A673 (cell line): ENCODE results near the gene CLTCL1. TPM values are rescaled to one million over a fixed set of nuclear protein-coding genes. Genes with fewer than 3 reads are reported as not detected.
"Not testable (repeated sequence)": the region's sequence is repeated elsewhere in the genome, so short reads cannot be mapped to it uniquely, and the experiment has no call there.

Source experiments
- BruUV-seq: library from RNA; stranded (reverse); fragments of 400-500 nt; replicated peaks from 2 replicates; lab custom pipeline; 2021; lab: Mats Ljungman, UMichigan
- CTCF ChIA-PET: fragments of 300-600 bp; sonication (Branson Sonifier 250); formaldehyde crosslinking; loops from one replicate; lab custom pipeline; 2022; ENCODE audit warnings: antibody characterized with exemption; lab: Charles Lee
- POLR2A ChIA-PET: fragments of 300-600 bp; sonication (Branson Sonifier 250); formaldehyde crosslinking; loops from one replicate; lab custom pipeline; 2022; ENCODE audit warnings: antibody characterized with exemption; ENCODE audit not compliant: low non-redundant PET; lab: Charles Lee
- DNase-seq: peaks from one replicate; pipeline ENCODE4 v3.0.0-alpha.2; 2015; ENCODE audit warnings: low spot score
- H3K27ac ChIP-seq: fragments of 200-600 bp; sonication (generic); 2 replicates; pipeline ENCODE4 v1.5.1; 2016; ENCODE audit warnings: mixed run types, low read depth, mild to moderate bottlenecking, mixed read lengths, antibody characterized with exemption, low read length; ENCODE audit not compliant: poor library complexity, severe bottlenecking
- H3K27me3 ChIP-seq: fragments of 200-600 bp; sonication (generic); replicated peaks from 2 replicates; pipeline ENCODE4 v1.6.1; 2017; ENCODE audit warnings: mixed run types, low read depth, mild to moderate bottlenecking, mixed read lengths, antibody characterized with exemption, low read length; ENCODE audit not compliant: insufficient read depth, poor library complexity
- H3K36me3 ChIP-seq: fragments of 200-600 bp; sonication (generic); 2 replicates; pipeline ENCODE4 v1.6.1; 2016; ENCODE audit warnings: mixed run types, mild to moderate bottlenecking, mixed read lengths, antibody characterized with exemption, low read length; ENCODE audit not compliant: insufficient read depth, poor library complexity, severe bottlenecking
- H3K4me1 ChIP-seq: fragments of 200-600 bp; sonication (generic); 2 replicates; pipeline ENCODE4 v1.6.1; 2017; ENCODE audit warnings: mixed run types, mild to moderate bottlenecking, mixed read lengths, antibody characterized with exemption, low read length; ENCODE audit not compliant: insufficient read depth, poor library complexity, severe bottlenecking
- H3K4me3 ChIP-seq: fragments of 200-600 bp; sonication (generic); 2 replicates; pipeline ENCODE4 v1.5.1; 2016; ENCODE audit warnings: low read depth, mixed run types, mild to moderate bottlenecking, mixed read lengths, low read length; ENCODE audit not compliant: poor library complexity, severe bottlenecking
- H3K9me3 ChIP-seq: fragments of 200-600 bp; sonication (generic); 2 replicates; pipeline ENCODE4 v1.6.1; 2016; ENCODE audit warnings: mixed run types, low read depth, mild to moderate bottlenecking, mixed read lengths, antibody characterized with exemption, low read length; ENCODE audit not compliant: poor library complexity, severe bottlenecking
- EZH2 ChIP-seq: fragments of 200-600 bp; sonication (generic); IDR thresholded peaks from 2 replicates; pipeline ENCODE4 v1.6.1; 2017; ENCODE audit warnings: borderline replicate concordance, low read depth, mild to moderate bottlenecking, mixed read lengths, antibody characterized with exemption, low read length; ENCODE audit not compliant: poor library complexity, severe bottlenecking
- intact Hi-C: fragments of 100-400 bp; cut with micrococcal nuclease; formaldehyde crosslinking; loops from one replicate; pipeline ENCODE4 v1.10.0; 2022; ENCODE audit not compliant: unreplicated experiment
- total RNA-seq: library from RNA; stranded (reverse); gene quantifications from 2 replicates; pipeline ENCODE4 v1.2.3, GENCODE V29; 2021
- TF ChIP-seq, protein P1 (sequence below): fragments of 300-800, 200-600 bp; sonication (generic); conservative IDR thresholded peaks from 2 replicates; pipeline ENCODE4 v1.5.1; 2017; ENCODE audit warnings: low read depth, mild to moderate bottlenecking, antibody characterized with exemption, low read length, moderate library complexity, mixed read lengths

The CLTCL1 gene
- total RNA-seq, 1 experiment from 2014 or later, result 7.5 TPM

DNA sequence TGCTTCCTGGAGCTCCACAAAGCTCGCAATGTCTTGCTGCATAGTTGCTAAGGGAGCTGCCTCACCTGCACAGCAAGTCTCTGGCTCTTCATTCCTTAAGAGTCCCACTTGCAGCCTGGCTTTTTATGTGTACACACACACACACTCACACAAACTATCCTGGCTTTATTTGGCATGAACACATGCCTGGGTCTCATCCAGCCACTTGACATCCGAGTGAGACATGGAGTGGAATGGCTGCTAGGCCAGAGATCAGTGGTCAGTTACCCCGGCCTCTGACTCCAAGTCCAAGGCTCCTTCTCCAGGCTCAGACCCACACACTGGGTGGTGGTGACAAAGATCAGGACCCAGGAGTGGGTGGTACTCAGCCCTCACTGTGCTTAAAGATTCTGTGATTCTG is 37.9 kb upstream of the CLTCL1 start:
- Histone ChIP-seq H3K4me3 (no peak overlapping the region), H3K36me3 (peaks cover 33% of the 10 kb centered on the region), H3K9me3 (peaks cover 5% of the 10 kb centered on the region), H3K27ac (no peak overlapping the region), H3K4me1 (no peaks in the 10 kb centered on the region), H3K27me3 (no peaks in the 10 kb centered on the region)
- no TSS peak for BruUV-seq
- TF ChIP-seq, protein P1, sequence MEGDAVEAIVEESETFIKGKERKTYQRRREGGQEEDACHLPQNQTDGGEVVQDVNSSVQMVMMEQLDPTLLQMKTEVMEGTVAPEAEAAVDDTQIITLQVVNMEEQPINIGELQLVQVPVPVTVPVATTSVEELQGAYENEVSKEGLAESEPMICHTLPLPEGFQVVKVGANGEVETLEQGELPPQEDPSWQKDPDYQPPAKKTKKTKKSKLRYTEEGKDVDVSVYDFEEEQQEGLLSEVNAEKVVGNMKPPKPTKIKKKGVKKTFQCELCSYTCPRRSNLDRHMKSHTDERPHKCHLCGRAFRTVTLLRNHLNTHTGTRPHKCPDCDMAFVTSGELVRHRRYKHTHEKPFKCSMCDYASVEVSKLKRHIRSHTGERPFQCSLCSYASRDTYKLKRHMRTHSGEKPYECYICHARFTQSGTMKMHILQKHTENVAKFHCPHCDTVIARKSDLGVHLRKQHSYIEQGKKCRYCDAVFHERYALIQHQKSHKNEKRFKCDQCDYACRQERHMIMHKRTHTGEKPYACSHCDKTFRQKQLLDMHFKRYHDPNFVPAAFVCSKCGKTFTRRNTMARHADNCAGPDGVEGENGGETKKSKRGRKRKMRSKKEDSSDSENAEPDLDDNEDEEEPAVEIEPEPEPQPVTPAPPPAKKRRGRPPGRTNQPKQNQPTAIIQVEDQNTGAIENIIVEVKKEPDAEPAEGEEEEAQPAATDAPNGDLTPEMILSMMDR, result no peak
- no peak for TF ChIP-seq EZH2
- no peak for DNase-seq
- ChIA-PET POLR2A (no interaction called here), CTCF (no interaction called here)
- intact Hi-C loops, result no loop called here

GRCh38 chr22:19325296-19325948 is 33.9 kb upstream of the CLTCL1 start:
- no TSS peak for BruUV-seq
- ChIA-PET POLR2A (no interaction called here), CTCF (no interaction called here)
- Histone ChIP-seq H3K27me3 (no peaks in the 10 kb centered on the region), H3K27ac (no peak overlapping the region), H3K36me3 (peaks cover 16% of the 10 kb centered on the region), H3K4me3 (no peak overlapping the region), H3K9me3 (no peaks in the 10 kb centered on the region), H3K4me1 (no peaks in the 10 kb centered on the region)
- intact Hi-C loops, result no loop called here
- DNase-seq, result no peak
- TF ChIP-seq EZH2, result no peak
- TF ChIP-seq, protein P1, result no peak

DNA sequence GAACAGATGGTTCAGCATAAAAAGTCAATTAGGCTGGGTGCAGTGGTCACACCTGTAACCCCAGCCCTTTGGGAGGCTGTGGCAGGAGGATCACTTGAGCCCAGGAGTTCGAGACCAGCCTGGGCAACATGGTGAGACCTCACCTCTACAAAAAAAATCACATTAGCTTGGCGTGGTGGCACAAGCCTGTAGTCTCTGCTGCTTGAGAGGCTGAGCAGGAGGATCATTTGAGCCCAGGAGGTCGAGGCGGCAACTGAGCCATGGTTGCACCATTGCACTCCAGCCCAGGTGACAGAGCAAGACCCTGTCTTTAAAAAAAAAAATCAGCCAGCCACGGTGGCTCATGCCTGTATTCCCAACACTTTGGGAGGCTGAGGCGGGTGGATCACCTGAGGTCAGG is 31.9 kb upstream of the CLTCL1 start:
- H3K27ac ChIP-seq, DNase-seq, POLR2A ChIA-PET, H3K4me1 ChIP-seq, intact Hi-C loops, H3K36me3 ChIP-seq, BruUV-seq, H3K27me3 ChIP-seq, CTCF ChIA-PET, H3K4me3 ChIP-seq, H3K9me3 ChIP-seq: not testable (repeated sequence)

GRCh38 chr22:19321757-19322156 is 30.2 kb upstream of the CLTCL1 start:
- Histone ChIP-seq H3K27me3 (no peaks in the 10 kb centered on the region), H3K27ac (no peak overlapping the region), H3K4me3 (no peak overlapping the region), H3K9me3 (peaks cover 7% of the 10 kb centered on the region), H3K4me1 (no peaks in the 10 kb centered on the region), H3K36me3 (no peaks in the 10 kb centered on the region)
- POLR2A ChIA-PET, result no interaction called here
- CTCF ChIA-PET, result no interaction called here
- intact Hi-C loops, result no loop called here
- no TSS peak for BruUV-seq
- TF ChIP-seq, protein P1, result no peak
- TF ChIP-seq EZH2, result no peak
- no peak for DNase-seq

GRCh38 chr22:19320136-19320535 is 28.6 kb upstream of the CLTCL1 start:
- CTCF ChIA-PET, result not testable (repeated sequence)

More at GRCh38 chr22:19320136-19320535, 28.6 kb upstream of the CLTCL1 start:
- H3K27me3 ChIP-seq, intact Hi-C loops, H3K27ac ChIP-seq, H3K4me1 ChIP-seq, BruUV-seq, DNase-seq, POLR2A ChIA-PET, H3K4me3 ChIP-seq, H3K36me3 ChIP-seq: not testable (repeated sequence)
- peaks cover 11% of the 10 kb centered on the region for H3K9me3 ChIP-seq
